HepG2 (cell line): ENCODE data around the gene ATAD3A. TPM values are rescaled to one million over a fixed set of nuclear protein-coding genes. Genes with fewer than 3 reads are reported as not detected.
A peak's percentile ranks its signal among the peaks of the same experiment; 100 is the strongest.

Experiments used
- ATAC-seq: fragments of 200-7000 bp; cut with Tn5 transposase; 3 replicates; pipeline ENCODE4 v1.9.1; 2020; ENCODE audit warnings: mild to moderate bottlenecking, moderate library complexity
- BruUV-seq: library from RNA; stranded (reverse); fragments of 400-500 nt; replicated peaks from 2 replicates; lab custom pipeline; 2021; lab: Mats Ljungman, UMichigan
- CTCF ChIA-PET: fragments of 300-600 bp; formaldehyde crosslinking; extraction: SDS; loops from one replicate; lab custom pipeline; 2021; ENCODE audit warnings: low total read pairs, inconsistent platforms, low intra/inter-chr PET ratio; lab: Yijun Ruan, JAX
- POLR2A ChIA-PET: fragments of 350-600 bp; sonication (Branson Sonifier 250); formaldehyde crosslinking; loops from one replicate; lab custom pipeline; 2020; ENCODE audit warnings: antibody characterized with exemption, inconsistent platforms; lab: Yijun Ruan, JAX
- DNase-seq: peaks from one replicate; pipeline ENCODE4 v3.0.0-alpha.2; 2015; ENCODE audit warnings: low spot score
- FAIRE-seq: peaks from 3 replicates; lab custom pipeline; 2011; peaks lifted over from hg19 to GRCh38; lab: Jason Lieb, UNC
- H2AFZ ChIP-seq: one replicate; pipeline ENCODE4 v1.6.1; 2011; ENCODE audit warnings: low read length, inconsistent platforms
- H3K27ac ChIP-seq: fragments of 300-600 bp; 3 replicates; pipeline ENCODE4 v1.8.0; 2011; ENCODE audit warnings: mixed run types, mild to moderate bottlenecking, mixed read lengths, low read length, inconsistent platforms; ENCODE audit not compliant: insufficient read depth; ENCODE audit errors: extremely low read length
- H3K27me3 ChIP-seq, 2 experiments: fragments of 200-600 bp in 1 of 2; 2 replicates in 1 of 2; 3 replicates in 1 of 2; pipeline versions ENCODE4 v1.6.0 to v1.8.0; 2011; ENCODE audit warnings: low read length in 2 of 2, mild to moderate bottlenecking in 2 of 2, moderate library complexity in 2 of 2, inconsistent platforms in 1 of 2; ENCODE audit not compliant: insufficient read depth in 2 of 2, control insufficient read depth in 1 of 2
- H3K36me3 ChIP-seq, 2 experiments: fragments of 200-600 bp in 1 of 2; replicated peaks in 1 of 2; 2 replicates in 1 of 2; 3 replicates in 1 of 2; pipeline versions ENCODE4 v1.5.1 to v1.8.0; 2011; ENCODE audit warnings: low read length in 2 of 2, inconsistent platforms in 1 of 2; ENCODE audit not compliant: insufficient read depth in 2 of 2, control insufficient read depth in 1 of 2
- H3K4me1 ChIP-seq: 2 replicates; pipeline ENCODE4 v1.5.1; 2012; ENCODE audit warnings: low read length, inconsistent platforms; ENCODE audit not compliant: insufficient read depth
- H3K4me2 ChIP-seq: 2 replicates; pipeline ENCODE4 v1.6.0; 2011; ENCODE audit warnings: low read depth, low read length, inconsistent platforms
- H3K4me3 ChIP-seq, 3 experiments: fragments of 200-600 bp in 1 of 3; sonication (generic), shearing (Covaris generic) in 1 of 3; replicated peaks in 1 of 3; 2 replicates each; pipeline ENCODE4 v1.5.1; 2011 to 2016; ENCODE audit warnings: low read length in 3 of 3, inconsistent platforms in 2 of 3, low read depth in 2 of 3, mild to moderate bottlenecking in 2 of 3, control low read depth in 1 of 3, mixed read lengths in 1 of 3; ENCODE audit not compliant: insufficient read depth in 1 of 3
- H3K79me2 ChIP-seq: one replicate; pipeline ENCODE4 v1.6.1; 2011; ENCODE audit warnings: low read length, inconsistent platforms; ENCODE audit not compliant: insufficient read depth
- H3K9ac ChIP-seq: 2 replicates; pipeline ENCODE4 v1.6.0; 2011; ENCODE audit warnings: mild to moderate bottlenecking, low read depth, low read length, inconsistent platforms; ENCODE audit not compliant: insufficient read depth
- H3K9me3 ChIP-seq: 2 replicates; pipeline ENCODE4 v1.5.1; 2012; ENCODE audit warnings: mild to moderate bottlenecking, low read length
- H4K20me1 ChIP-seq: 2 replicates; pipeline ENCODE4 v1.6.0; 2011; ENCODE audit warnings: inconsistent platforms, mild to moderate bottlenecking, low read length, moderate library complexity; ENCODE audit not compliant: insufficient read depth
- ZFYVE20 ChIP-seq: sonication (generic); formaldehyde crosslinking; IDR thresholded peaks from 2 replicates; pipeline ENCODE4 v1.8.0; 2023; ENCODE audit warnings: low read depth, mild to moderate bottlenecking, moderate library complexity, missing genetic modification reagents, borderline replicate concordance
- ZNF225 ChIP-seq: sonication (generic); formaldehyde crosslinking; IDR thresholded peaks from 2 replicates; pipeline ENCODE4 v1.4.0; 2020; ENCODE audit warnings: mild to moderate bottlenecking, missing genetic modification reagents
- WGBS: methylation state at CpG from one replicate; pipeline ENCODE4 v1.1.6; 2017; ENCODE audit warnings: low lambda C conversion rate; 5-methylcytosine and 5-hydroxymethylcytosine counted together
- in situ Hi-C: cut with HindIII; loops from 2 replicates; pipeline ENCODE4 v1.10.0; 2017; ENCODE audit warnings: low pct_unique_long_range_greater_than_20kb; ENCODE audit not compliant: extremely low pct_ligation_motif_present
- intact Hi-C: fragments of 100-400 bp; cut with micrococcal nuclease; formaldehyde crosslinking; loops from one replicate; pipeline ENCODE4 v1.10.0; 2022; ENCODE audit not compliant: unreplicated experiment
- polyA plus RNA-seq, 8 experiments: library from polyadenylated mRNA; depleted of rRNA in 3 of 8; stranded (reverse) in 7 of 8; unstranded in 1 of 8; fragments of >200 nt; fragmentation: Illumina TruSeq in 4 of 8; extraction: Trizol in 4 of 8; gene quantifications; 2 replicates each; pipeline versions ENCODE4 v1.2.1 to v1.2.3, GENCODE V29; 2011 to 2016; ENCODE audit warnings: low read depth in 4 of 8, missing spikeins in 1 of 8, mixed read lengths in 1 of 8; ENCODE audit not compliant: insufficient read depth in 1 of 8
- total RNA-seq, 5 experiments: library from RNA; depleted of rRNA; stranded (reverse); fragments of >200 nt; fragmentation: Illumina TruSeq; extraction: Trizol; gene quantifications; 2 replicates each; pipeline ENCODE4 v1.2.3, GENCODE V29; 2016; ENCODE audit warnings: low read depth in 1 of 5
- TF ChIP-seq, protein P1 (sequence below): sonication (generic); formaldehyde crosslinking; IDR thresholded peaks from 2 replicates; pipeline ENCODE4 v1.4.0; 2020; ENCODE audit warnings: mild to moderate bottlenecking, missing genetic modification reagents

ATAD3A gene
- total and polyA plus RNA-seq, 2 of the 13 experiments (the other 11 are each of a cell fraction or from before 2014, with no cell fraction given), result 10.6 to 49.0 TPM

DNA sequence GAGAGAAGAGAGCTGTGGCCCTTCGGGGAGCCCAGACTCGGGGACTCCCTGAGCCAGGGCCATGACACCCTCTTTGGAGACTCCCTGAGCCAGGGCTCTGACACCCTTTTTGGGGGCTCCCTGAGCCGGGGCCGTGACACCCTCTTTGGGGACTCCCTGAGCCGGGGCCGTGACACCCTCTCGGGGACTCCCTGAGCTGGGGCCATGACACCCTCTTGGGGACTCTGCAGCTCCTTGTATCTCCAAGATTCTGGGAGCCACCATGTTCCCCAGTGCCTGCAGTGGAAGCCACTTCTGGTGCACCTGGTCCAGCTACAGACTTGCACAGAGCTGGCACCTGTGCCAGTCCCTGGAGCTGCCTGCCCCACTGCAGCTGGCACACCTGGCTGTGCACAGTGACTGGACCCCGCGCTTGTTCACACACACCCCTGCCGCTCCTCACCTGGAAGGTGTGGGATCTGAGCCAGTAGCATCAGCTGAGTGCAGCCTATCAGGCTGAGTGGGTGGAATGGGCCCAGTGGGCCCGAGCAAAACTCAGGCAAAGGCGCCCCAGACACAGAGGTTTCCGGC lies 66.5 kb downstream of the ATAD3A start:
- in situ Hi-C loops, result loop anchor here (5.0 kb wide), 1 partner anchor 39 kb away; the partner anchor contains the start of gene MIB2
- DNase-seq, result no peak
- no peaks in the 10 kb centered on the region for H3K9me3 ChIP-seq
- peaks cover 36% of the 10 kb centered on the region for H3K4me1 ChIP-seq
- peaks cover 2% of the 10 kb centered on the region for H4K20me1 ChIP-seq
- no peak for FAIRE-seq
- 89% methylated on average over 10 of the region's 13 CpGs for WGBS
- H2AFZ ChIP-seq, result peak overlapping the region; percentile 78
- ChIA-PET POLR2A (interaction anchor here (1.2 to 4.4 kb wide), 5 partner anchors 8 to 73 kb away, joined by 3 to 29 read pairs (median 4); partner anchors contain the start of gene MIB2), CTCF (no interaction called here)
- H3K27ac ChIP-seq, result no peak overlapping the region
- peak overlapping the region in 1 of 3 experiments; percentile 16; a peak in 1 of 6 replicates for H3K4me3 ChIP-seq
- peaks cover 3 to 27% of the 10 kb centered on the region in 2 experiments; a peak in 3 of 5 replicates for H3K27me3 ChIP-seq
- H3K79me2 ChIP-seq, result peaks cover 9% of the 10 kb centered on the region
- intact Hi-C loops, result loop anchor here (5.0 kb wide), 1 partner anchor 34 kb away; no protein-coding TSS in a partner anchor
- peak overlapping the region; percentile 71 for H3K4me2 ChIP-seq
- TF ChIP-seq, protein P1, sequence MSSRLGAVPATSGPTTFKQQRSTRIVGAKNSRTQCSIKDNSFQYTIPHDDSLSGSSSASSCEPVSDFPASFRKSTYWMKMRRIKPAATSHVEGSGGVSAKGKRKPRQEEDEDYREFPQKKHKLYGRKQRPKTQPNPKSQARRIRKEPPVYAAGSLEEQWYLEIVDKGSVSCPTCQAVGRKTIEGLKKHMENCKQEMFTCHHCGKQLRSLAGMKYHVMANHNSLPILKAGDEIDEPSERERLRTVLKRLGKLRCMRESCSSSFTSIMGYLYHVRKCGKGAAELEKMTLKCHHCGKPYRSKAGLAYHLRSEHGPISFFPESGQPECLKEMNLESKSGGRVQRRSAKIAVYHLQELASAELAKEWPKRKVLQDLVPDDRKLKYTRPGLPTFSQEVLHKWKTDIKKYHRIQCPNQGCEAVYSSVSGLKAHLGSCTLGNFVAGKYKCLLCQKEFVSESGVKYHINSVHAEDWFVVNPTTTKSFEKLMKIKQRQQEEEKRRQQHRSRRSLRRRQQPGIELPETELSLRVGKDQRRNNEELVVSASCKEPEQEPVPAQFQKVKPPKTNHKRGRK, result 0 out of 2 replicates have a peak, but pooled peaks have one; percentile 24
- TF ChIP-seq ZNF225 (CRISPR knock-in tag), result 0 out of 2 replicates have a peak, but pooled peaks have one; percentile 30
- TF ChIP-seq ZFYVE20 (CRISPR knock-in tag), result no peak
- H3K36me3 ChIP-seq, result no peaks in the 10 kb centered on the region
- BruUV-seq, result no TSS peak
- no peak overlapping the region for H3K9ac ChIP-seq
- no peak for ATAC-seq
